ENCODE measurements around the gene CDC42BPA.

Gene CDC42BPA

GRCh38 chr1:227335242-227336020 lies 17.1 kb upstream of the CDC42BPA start:
- in situ Hi-C loops (cut with MboI; ENCODE audit: low sequenced_read_pairs) = no loop called here

DNA sequence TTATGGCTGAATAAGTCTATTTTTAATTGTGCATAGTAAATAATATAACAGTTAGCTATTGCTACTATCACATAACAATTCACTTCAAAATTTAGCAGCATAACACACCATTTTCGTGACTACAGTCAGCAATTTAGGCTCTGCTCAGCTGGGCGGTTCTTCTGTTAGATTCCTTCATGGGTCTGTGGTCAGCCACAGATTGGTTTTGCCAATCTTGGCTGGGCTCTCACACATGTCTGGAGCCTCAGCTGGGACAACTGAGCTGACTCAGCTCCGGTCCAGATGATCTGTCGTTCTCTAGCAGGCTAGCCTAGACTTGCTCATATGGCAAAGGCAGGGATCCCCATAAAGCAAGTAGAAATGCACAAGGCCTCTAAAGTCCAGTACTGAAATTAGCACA lies 15.1 kb upstream of the CDC42BPA start:
- in situ Hi-C loops (cut with MboI; ENCODE audit: low sequenced_read_pairs) = no loop called here

DNA sequence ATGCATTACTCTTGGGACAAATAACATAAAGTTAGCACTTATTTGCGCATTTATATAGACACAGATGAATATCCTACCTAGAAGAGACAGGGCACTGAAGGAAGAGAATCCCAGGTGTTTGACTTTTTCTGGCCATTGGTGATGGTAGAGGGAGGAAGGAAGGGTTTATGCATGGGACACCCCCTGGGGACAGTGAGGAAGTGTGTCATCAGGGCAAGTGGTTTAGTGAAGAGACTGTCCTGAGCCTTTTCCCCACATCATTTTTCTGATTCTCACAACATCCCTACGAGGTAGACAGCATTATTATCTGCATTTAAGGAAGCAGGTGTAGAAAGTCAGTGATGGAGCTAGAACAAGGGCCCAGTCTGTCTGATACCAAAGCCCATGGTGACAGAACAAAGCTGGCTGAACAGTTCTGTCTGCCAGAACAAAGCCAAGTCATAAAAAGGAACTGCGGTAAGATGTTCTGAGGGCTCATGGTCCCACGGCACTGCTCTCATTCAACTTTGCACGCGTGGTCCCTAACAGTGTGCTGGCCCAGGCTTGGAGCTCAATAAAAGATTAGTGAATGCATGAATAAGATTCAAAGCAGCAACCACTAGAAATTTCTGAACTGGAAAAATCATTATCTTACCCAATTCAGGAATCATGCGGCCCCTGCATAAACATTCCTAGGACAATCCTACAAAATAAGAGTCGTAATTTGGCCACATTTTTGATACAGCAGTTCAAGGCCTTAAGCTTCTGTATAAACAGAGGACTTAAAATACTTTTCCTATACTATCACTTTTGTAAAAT lies 12.2 kb upstream of the CDC42BPA start:
- in situ Hi-C loops (cut with MboI; ENCODE audit: low sequenced_read_pairs) = no loop called here

- in situ Hi-C loops (cut with MboI; ENCODE audit: low sequenced_read_pairs) = no loop called here
Measured at GRCh38 chr1:227328405-227329019, 10.2 kb upstream of the CDC42BPA start.

DNA sequence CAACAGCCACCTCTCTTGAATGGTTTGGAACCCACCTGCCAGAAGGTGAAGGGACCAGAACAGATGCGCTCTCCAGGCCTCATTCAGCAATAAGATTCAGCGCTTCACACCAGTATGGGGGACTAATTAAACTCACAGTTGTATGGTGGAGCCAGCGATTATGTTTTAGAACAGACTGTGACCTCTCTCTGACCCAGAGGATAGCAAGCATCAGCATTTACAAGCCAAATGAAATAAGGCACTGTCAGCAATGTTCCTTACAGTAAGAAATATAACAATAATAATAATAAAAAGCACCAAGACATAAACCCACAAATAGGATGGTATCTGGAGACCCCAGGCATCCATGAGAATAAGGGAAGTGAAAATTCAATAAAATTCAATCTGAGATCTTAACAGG lies 6.9 kb upstream of the CDC42BPA start:
- in situ Hi-C loops (cut with MboI; ENCODE audit: low sequenced_read_pairs) = no loop called here

DNA sequence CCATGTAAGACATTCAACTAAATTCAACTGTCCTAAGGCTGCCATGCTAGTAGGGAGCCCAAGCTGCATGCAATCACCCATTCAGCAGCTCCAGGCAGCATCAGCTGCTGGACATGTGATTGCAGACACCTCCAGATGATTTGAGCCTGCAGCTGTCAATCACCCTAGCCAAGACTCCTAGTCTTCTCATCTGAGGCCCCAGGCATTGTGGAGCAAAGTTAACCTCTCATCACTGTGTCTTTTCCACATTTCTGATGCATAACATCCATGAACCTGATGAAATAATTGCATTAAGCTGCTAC lies 5.6 kb upstream of the CDC42BPA start:
- in situ Hi-C loops (cut with MboI; ENCODE audit: low sequenced_read_pairs) = no loop called here

DNA sequence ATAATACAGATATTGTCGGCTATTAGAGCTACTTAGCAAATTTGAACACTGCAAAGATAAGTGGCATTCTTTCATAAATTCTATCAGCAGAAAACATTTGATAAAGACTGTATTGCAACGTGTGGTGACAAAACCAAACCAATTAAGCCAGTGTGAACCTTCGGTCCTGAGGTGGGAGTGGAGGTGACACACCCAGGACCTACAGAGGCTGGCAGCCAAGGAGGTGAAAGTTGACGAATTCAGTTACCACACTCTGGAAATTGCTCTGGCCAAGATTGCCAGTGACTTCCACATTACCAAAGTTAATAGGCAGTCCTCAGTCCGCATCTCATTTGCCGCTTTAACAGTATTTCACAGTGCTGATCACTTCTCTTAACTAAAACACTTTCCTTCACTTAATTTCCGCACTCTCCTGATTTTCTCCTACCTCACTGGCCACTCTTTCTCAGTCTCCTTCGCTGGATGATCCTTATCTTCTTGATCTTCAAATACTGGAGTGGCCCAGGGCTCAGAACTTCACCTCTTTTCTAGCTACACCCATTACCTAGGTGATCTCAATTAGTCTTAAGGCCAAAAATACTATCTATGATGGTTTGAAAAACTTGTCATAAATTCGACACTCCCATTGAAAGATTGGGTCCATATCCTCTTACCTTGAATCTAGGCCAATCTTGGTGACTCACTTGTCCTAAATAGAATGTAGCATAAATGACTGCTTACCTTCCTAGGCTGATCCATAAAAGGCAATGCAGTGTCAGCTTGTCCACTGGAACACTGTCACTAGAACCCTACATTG lies 5.1 kb upstream of the CDC42BPA start:
- in situ Hi-C loops (cut with MboI; ENCODE audit: low sequenced_read_pairs) = no loop called here

- in situ Hi-C loops (cut with MboI; ENCODE audit: low sequenced_read_pairs) = no loop called here
Measured at GRCh38 chr1:227322376-227322775, 4.1 kb upstream of the CDC42BPA start.

DNA sequence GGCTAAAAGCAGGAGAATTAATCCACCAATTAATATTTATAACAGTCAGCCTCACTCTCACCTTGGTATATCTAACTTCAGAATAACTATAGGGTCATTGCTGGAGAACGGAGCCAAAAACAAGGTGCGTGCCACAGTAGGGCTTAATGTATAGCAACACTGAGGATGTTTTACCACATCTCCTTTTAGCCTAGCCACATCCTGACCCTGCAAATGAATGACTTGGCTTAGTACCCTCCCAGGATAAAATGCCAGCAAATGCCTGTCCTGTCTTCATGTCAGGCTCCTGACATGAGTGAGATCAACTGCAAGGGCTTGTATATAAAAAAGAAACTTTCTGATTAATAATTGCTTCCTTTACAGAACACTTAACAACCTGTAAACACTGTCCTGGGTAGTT lies 2.7 kb upstream of the CDC42BPA start:
- in situ Hi-C loops (cut with MboI; ENCODE audit: low sequenced_read_pairs) = no loop called here

DNA sequence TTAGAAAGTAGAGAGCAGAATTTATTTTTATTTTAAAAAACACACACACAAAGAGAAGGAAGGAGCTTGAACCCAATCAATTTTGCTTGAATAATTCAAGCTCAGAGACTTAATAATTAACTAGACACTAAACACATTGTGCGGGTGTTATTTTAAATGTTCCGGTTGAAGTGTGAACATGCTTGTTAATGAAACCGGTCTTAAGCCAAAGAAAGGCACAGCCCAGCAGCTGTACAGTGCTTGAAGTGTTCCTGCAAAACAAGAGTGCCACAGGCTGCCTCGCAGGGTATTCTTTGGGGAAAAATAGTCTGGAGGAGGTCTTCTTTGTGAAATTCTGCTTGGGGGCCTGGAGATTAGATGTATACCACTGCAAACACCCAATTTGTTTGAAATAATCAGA lies 2.2 kb upstream of the CDC42BPA start:
- in situ Hi-C loops (cut with MboI; ENCODE audit: low sequenced_read_pairs) = no loop called here

GRCh38 chr1:227318853-227319607 lies 738 bp upstream of the CDC42BPA start:
- in situ Hi-C loops (cut with MboI; ENCODE audit: low sequenced_read_pairs) = no loop called here

DNA sequence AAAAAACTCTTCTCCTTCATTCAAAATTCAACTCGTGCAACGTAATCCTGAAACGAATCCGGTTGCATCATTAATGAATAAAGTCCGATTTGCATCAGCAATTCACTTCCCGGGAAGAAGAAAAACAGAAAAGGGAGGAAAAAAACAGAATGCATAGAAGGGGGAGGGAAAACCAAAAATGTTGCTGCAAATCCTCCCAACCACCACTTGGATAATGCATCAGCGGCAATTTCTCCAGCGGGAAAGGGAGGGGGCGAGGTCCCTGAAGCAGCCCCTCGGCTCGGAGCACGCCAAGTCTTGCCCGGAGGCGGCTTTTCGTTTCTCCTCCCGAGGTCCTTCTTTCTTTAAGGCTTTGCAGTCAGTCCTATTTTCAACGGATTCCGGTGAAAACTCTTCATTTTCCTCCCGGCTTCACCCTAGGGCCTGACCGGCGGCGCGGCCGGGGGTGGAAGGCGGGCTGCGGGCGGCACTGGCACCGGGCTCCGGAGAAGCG lies 723 bp downstream of the CDC42BPA start:
- in situ Hi-C loops (cut with MboI; ENCODE audit: low sequenced_read_pairs) = no loop called here

GRCh38 chr1:227317011-227317451 lies 1.3 kb downstream of the CDC42BPA start:
- in situ Hi-C loops (cut with MboI; ENCODE audit: low sequenced_read_pairs) = no loop called here

DNA sequence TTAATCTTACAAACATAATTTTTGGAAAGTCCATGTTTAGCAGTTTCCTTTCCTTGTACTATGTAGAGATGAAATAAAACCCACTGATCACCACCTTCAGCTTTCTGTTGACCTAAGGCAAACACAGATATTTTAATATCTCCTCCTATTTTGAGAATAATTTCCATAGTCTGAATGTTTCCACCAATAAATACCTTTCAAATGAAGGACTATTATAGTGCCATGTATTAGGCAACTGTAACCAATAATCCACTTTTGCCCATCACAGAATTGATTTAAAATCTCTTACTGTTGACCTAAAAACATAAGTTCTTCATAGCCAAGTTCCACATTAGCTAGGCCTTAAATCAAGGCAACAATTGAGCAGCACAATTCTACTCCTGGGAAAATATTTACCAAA lies 1.8 kb downstream of the CDC42BPA start:
- in situ Hi-C loops (cut with MboI; ENCODE audit: low sequenced_read_pairs) = no loop called here

DNA sequence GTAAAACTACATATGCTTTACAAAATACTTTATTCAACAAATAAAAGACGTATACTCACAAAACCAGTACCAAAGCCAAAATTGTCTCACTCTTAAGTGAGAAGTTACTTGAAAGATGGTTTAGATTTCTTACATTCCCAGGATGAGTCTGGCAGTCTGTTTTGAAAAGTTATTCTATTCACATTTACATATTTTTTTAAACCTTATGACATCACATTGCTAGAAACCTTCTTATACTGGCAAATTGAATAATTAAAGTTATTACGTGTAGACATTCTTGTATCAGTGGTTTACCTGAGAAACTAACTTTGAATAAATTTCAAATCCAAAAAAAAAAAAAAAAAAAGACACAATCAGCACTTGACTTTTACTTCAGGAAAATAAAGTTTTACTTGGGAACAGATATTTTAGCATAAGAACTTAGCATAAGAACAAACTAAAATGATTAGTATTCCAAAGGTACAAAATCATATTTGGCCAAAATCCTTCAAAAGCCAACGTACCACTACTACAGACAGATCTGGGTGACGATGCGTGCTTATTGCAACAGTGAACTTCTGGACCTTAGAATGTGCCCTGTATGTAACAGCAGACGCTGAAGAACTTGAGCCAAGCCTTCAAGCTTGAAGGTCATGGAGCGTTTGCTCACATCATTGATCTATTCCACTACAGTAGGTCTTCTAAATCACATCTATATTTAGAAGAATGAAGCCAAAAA lies 2.5 kb downstream of the CDC42BPA start:
- in situ Hi-C loops (cut with MboI; ENCODE audit: low sequenced_read_pairs) = no loop called here

DNA sequence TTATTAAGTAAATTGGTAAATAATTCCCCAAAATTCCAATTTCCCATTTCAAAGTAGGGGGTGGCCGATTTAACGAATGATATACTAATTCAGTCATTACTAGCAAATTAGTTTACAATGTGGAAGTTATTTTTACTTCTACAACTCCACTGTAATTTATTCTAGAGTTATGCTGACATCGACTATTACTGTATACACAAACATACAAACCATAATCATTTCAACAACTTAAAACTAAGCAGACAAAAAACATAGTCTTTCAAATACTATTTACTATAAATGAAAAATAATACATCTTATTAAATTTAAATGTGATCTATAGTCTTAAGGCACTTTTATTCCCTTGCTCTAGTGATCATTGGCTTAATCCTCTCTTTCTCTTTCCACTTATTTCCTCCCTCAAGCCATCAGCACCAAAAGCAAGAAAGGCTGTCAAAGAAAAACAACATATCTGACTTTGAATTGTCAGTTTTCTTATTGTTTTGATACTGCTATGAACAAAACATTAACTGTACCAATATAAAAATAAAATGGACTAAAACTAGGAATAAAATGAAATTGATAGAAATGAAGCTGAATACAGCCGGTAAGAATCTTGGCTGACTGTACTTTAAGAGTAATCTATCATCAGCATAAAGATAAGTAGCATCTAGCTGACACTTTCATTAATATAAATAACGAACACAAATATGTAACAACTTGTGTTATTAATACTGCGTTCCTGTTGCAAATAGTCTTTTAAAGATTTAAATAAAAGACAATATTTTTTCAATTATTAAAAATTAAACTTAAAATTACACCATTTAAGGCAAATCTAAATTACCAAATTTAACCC lies 4.1 kb downstream of the CDC42BPA start:
- in situ Hi-C loops (cut with MboI; ENCODE audit: low sequenced_read_pairs) = no loop called here

DNA sequence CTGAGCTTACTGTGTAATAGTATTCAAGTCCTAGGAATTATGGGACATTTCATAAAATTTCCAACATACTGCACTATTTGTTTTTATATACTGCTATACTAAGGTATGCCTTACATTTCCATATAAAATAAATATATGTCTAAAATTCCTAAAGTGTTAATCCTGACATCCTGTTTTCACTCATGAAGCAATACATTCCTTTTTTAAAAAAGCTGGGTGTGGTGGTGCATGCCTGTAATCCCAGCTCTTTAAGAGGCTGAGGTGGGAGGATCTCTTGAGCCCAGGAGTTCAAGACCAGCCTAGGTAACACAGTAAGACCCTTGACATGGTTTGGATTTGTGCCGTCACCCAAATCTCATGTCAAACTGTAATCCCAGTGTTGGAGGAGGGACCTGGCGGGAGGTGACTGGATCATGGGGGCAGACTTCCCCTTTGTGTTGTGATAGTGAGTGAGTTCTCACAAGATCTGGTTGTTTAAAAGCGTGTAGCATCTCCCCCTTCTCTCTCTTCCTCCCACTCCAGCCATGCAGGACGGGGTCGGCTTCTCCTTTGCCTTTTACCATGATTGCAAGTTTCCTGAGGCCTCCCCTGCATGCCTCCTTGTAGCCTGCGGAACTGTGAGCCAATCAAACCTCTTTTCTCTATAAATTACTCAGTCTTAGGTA lies 5.8 kb downstream of the CDC42BPA start:
- in situ Hi-C loops (cut with MboI; ENCODE audit: low sequenced_read_pairs) = no loop called here

- in situ Hi-C loops (cut with MboI; ENCODE audit: low sequenced_read_pairs) = no loop called here
Measured at GRCh38 chr1:227311389-227312001, 6.8 kb downstream of the CDC42BPA start.
